Gastrocnemius medialis (tissue), 4 donors: ENCODE measurements around the gene COQ9. TPM values are rescaled to one million over a fixed set of nuclear protein-coding genes. Genes with fewer than 3 reads are reported as not detected.
"Not testable (repeated sequence)": the region's sequence is repeated elsewhere in the genome, so short reads cannot be mapped to it uniquely, and the experiment has no call there.

Experiments used
- ATAC-seq, 2 donors: fragments of 150-250 bp; one replicate each; pipeline ENCODE4 v1.9.1; 2016
- DNase-seq, 2 donors: peaks; one replicate each; pipeline ENCODE4 v3.0.0-alpha.2; 2019
- H3K27ac ChIP-seq, 4 donors: fragments of 200-600 bp; sonication (generic); 1 replicate in 1 of 4; 2 replicates in 3 of 4; pipeline ENCODE4 v1.5.1; 2016 to 2018; ENCODE audit warnings: mild to moderate bottlenecking in 2 of 4, moderate library complexity in 1 of 4
- H3K27me3 ChIP-seq, 3 donors: fragments of 200-600 bp; sonication (generic) in 2 of 3; 1 replicate in 1 of 3; 2 replicates in 2 of 3; pipeline versions ENCODE4 v1.5.1 to v1.6.0; 2016 to 2019; ENCODE audit warnings: mild to moderate bottlenecking in 1 of 3, moderate library complexity in 1 of 3
- H3K36me3 ChIP-seq, 2 donors: fragments of 200-600 bp; sonication (generic) in 1 of 2; one replicate each; pipeline ENCODE4 v1.5.1; 2017 to 2018
- H3K4me1 ChIP-seq, 2 donors: fragments of 200-600 bp; sonication (generic) in 1 of 2; one replicate each; pipeline ENCODE4 v1.5.1; 2016 to 2017; ENCODE audit warnings: mild to moderate bottlenecking in 2 of 2
- H3K4me3 ChIP-seq, 4 donors: fragments of 200-600 bp; sonication (generic) in 3 of 4; 1 replicate in 1 of 4; 2 replicates in 3 of 4; pipeline ENCODE4 v1.5.1; 2016 to 2019; ENCODE audit warnings: mild to moderate bottlenecking in 2 of 4
- H3K9me3 ChIP-seq, 3 donors: fragments of 200-600 bp; sonication (generic) in 2 of 3; 1 replicate in 1 of 3; 2 replicates in 2 of 3; pipeline ENCODE4 v1.5.1; 2016 to 2019
- POLR2A ChIP-seq, 2 donors: fragments of 450-650 bp; IDR thresholded peaks; one replicate each; pipeline ENCODE4 v1.6.1; 2017; ENCODE audit warnings: antibody characterized with exemption in 2 of 2, mild to moderate bottlenecking in 2 of 2, moderate library complexity in 2 of 2
- in situ Hi-C, 4 donors: fragments of 200-750 bp; cut with MboI; loops; one replicate each; pipeline versions ENCODE4 v1.15.0 to v1.8.0; 2017; ENCODE audit warnings: low sequenced_read_pairs in 4 of 4
- intact Hi-C: fragments of 100-400 bp; cut with DNase I; formaldehyde crosslinking; loops from one replicate; pipeline ENCODE4 v1.15.1; 2023; ENCODE audit warnings: low total_unique reads
- total RNA-seq, 4 donors: library from RNA; depleted of rRNA; stranded (reverse); fragments of >200 nt; gene quantifications; one replicate each; pipeline versions ENCODE4 v1.1.0 to v1.2.3, GENCODE V29; 2016
- TF ChIP-seq, protein P1 (sequence below), 5 experiments: fragments of 450-650 bp in 3 of 5; fragments of 200-600 bp in 2 of 5; sonication (generic) in 2 of 5; IDR thresholded peaks in 4 of 5; conservative IDR thresholded peaks in 1 of 5; 1 replicate in 4 of 5; 2 replicates in 1 of 5; pipeline ENCODE4 v1.5.1; 2016 to 2019; ENCODE audit warnings: antibody characterized with exemption in 5 of 5, mild to moderate bottlenecking in 3 of 5, moderate library complexity in 3 of 5

The COQ9 gene
- total RNA-seq, 4 donors from 2014 or later: 107 to 171 (median 135) TPM

- TF ChIP-seq, protein P1, sequence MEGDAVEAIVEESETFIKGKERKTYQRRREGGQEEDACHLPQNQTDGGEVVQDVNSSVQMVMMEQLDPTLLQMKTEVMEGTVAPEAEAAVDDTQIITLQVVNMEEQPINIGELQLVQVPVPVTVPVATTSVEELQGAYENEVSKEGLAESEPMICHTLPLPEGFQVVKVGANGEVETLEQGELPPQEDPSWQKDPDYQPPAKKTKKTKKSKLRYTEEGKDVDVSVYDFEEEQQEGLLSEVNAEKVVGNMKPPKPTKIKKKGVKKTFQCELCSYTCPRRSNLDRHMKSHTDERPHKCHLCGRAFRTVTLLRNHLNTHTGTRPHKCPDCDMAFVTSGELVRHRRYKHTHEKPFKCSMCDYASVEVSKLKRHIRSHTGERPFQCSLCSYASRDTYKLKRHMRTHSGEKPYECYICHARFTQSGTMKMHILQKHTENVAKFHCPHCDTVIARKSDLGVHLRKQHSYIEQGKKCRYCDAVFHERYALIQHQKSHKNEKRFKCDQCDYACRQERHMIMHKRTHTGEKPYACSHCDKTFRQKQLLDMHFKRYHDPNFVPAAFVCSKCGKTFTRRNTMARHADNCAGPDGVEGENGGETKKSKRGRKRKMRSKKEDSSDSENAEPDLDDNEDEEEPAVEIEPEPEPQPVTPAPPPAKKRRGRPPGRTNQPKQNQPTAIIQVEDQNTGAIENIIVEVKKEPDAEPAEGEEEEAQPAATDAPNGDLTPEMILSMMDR (IDR thresholded peaks at IDR 0.05 in 4 of 5, conservative IDR thresholded peaks at IDR 0.05 in 1 of 5): no peak
- no peak for TF ChIP-seq POLR2A (IDR thresholded peaks at IDR 0.05)
- Histone ChIP-seq H3K27ac (no peak overlapping the region), H3K27me3 (no peaks in the 10 kb centered on the region), H3K4me3 (no peak overlapping the region), H3K9me3 (no peaks in the 10 kb centered on the region), H3K36me3 (peaks cover 5 to 93% of the 10 kb centered on the region in 2 donors), H3K4me1 (no peaks in the 10 kb centered on the region)
- in situ Hi-C loops: loop anchor here in 1 of 4 donors (25.0 kb wide), 1 partner anchor 305 kb away; the partner anchor contains the start of gene KATNB1
- ATAC-seq (no peak), DNase-seq (no peak)
- intact Hi-C loops: no loop called here
Measured at GRCh38 chr16:57432505-57432904, 14.8 kb upstream of the COQ9 start.

- H3K9me3 ChIP-seq: no peaks in the 10 kb centered on the region
- intact Hi-C loops: no loop called here
- H3K27ac ChIP-seq: no peak overlapping the region
- no peaks in the 10 kb centered on the region for H3K4me1 ChIP-seq
- no peak for TF ChIP-seq POLR2A (IDR thresholded peaks at IDR 0.05)
- TF ChIP-seq, protein P1 (IDR thresholded peaks at IDR 0.05 in 4 of 5, conservative IDR thresholded peaks at IDR 0.05 in 1 of 5): no peak
- H3K4me3 ChIP-seq: no peak overlapping the region
- in situ Hi-C loops: loop anchor here in 1 of 4 donors (25.0 kb wide), 1 partner anchor 304 kb away; the partner anchor contains the start of gene KATNB1
- H3K27me3 ChIP-seq: no peaks in the 10 kb centered on the region
- no peak for DNase-seq
- no peak for ATAC-seq
- peaks cover 8 to 95% of the 10 kb centered on the region in 2 donors for H3K36me3 ChIP-seq
Measured at GRCh38 chr16:57432989-57433388, 14.3 kb upstream of the COQ9 start.

DNA sequence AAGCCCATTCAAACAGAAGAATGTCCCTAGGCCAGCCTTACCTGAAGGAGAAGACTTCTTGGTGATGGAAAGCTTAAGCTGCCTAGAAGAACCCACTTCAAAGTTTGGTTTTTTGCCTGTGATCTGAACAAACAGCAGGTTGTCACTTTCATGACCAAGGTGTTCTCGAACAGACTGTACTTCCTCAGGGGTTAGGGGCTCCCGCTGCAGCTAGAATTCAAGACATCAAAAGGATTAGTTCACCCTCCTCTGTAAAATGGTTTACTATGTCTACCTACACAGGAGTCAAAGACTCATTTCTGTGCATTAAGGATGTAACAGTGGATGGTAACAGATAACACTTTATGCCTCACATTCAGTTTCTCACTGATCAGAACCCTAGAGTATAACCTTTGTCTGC is 13.3 kb upstream of the COQ9 start:
- ATAC-seq: no peak
- intact Hi-C loops: no loop called here
- Histone ChIP-seq H3K36me3 (peaks cover 6 to 94% of the 10 kb centered on the region in 2 donors), H3K4me3 (no peak overlapping the region), H3K27ac (no peak overlapping the region), H3K9me3 (no peaks in the 10 kb centered on the region), H3K4me1 (no peaks in the 10 kb centered on the region), H3K27me3 (no peaks in the 10 kb centered on the region)
- TF ChIP-seq, protein P1 (IDR thresholded peaks at IDR 0.05 in 4 of 5, conservative IDR thresholded peaks at IDR 0.05 in 1 of 5): no peak
- TF ChIP-seq POLR2A (IDR thresholded peaks at IDR 0.05): no peak
- DNase-seq: no peak
- in situ Hi-C loops: loop anchor here in 1 of 4 donors (25.0 kb wide), 1 partner anchor 303 kb away; the partner anchor contains the start of gene KATNB1

DNA sequence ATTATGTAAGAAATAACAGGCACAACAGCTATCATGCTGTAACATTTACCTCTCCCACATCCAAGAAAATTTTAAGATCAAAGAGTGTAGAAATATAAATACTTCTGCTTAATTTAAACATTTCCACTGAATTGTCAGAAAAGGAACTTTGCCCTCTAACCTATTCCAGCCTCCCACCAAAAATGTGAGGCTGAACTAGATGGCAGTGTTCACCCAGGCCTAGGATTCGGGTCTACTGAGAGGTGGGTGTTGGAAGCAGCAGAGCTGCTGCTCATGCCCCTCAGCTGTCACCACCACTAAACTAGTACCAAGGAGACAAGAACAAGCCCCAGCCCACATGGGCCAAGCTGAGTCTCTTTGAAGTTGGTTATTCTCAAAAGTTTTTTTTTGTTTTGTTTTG is 11.4 kb upstream of the COQ9 start:
- in situ Hi-C loops (loop anchor here in 1 of 4 donors (25.0 kb wide), 1 partner anchor 301 kb away; the partner anchor contains the start of gene KATNB1), intact Hi-C loops (no loop called here)
- ATAC-seq: no peak
- Histone ChIP-seq H3K36me3 (peaks cover 6 to 96% of the 10 kb centered on the region in 2 donors), H3K9me3 (no peaks in the 10 kb centered on the region), H3K4me1 (no peaks in the 10 kb centered on the region), H3K27me3 (no peaks in the 10 kb centered on the region), H3K4me3 (no peak overlapping the region), H3K27ac (no peak overlapping the region)
- DNase-seq: no peak
- no peak for TF ChIP-seq POLR2A (IDR thresholded peaks at IDR 0.05)
- TF ChIP-seq, protein P1 (IDR thresholded peaks at IDR 0.05 in 4 of 5, conservative IDR thresholded peaks at IDR 0.05 in 1 of 5): no peak

DNA sequence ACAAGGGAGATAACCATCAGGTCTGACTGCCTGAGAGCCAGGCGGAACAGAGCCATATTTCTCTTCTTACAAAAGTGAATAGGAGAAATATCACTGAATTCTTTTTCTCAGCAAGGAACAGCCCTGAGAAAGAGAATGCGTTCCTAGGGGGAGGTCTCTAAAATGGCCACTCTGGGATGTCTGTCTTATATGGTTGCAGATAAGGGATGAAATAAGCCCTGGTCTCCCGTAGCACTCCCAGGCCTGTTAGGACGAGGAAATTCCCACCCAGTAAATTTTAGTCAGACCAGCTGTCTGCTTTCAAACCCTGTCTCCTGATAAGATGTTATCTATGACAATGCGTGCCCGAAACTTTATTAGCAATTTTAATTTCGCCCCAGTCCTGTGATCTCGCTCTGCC is 7.3 kb upstream of the COQ9 start:
- H3K4me3 ChIP-seq, H3K9me3 ChIP-seq, H3K27ac ChIP-seq, DNase-seq, intact Hi-C loops, H3K27me3 ChIP-seq, ATAC-seq: not testable (repeated sequence)
- Histone ChIP-seq H3K4me1 (peaks cover 6 to 13% of the 10 kb centered on the region in 2 donors), H3K36me3 (peaks cover 3 to 55% of the 10 kb centered on the region in 2 donors)
- in situ Hi-C loops: loop anchor here in 1 of 4 donors (25.0 kb wide), 1 partner anchor 297 kb away; the partner anchor contains the start of gene KATNB1

GRCh38 chr16:57440551-57440950 is 6.7 kb upstream of the COQ9 start:
- H3K9me3 ChIP-seq, DNase-seq, ATAC-seq, H3K4me3 ChIP-seq, H3K27me3 ChIP-seq, H3K27ac ChIP-seq, intact Hi-C loops: not testable (repeated sequence)
- Histone ChIP-seq H3K4me1 (peaks cover 9 to 16% of the 10 kb centered on the region in 2 donors), H3K36me3 (peaks cover 3 to 49% of the 10 kb centered on the region in 2 donors)
- in situ Hi-C loops: loop anchor here in 1 of 4 donors (25.0 kb wide), 1 partner anchor 297 kb away; the partner anchor contains the start of gene KATNB1
